Mesodermal cell (in vitro differentiated cells): ENCODE results near the gene IFITM10.

Source experiments
- H3K27ac ChIP-seq: 2 replicates; pipeline ENCODE4 v1.7.0; 2013; ENCODE audit warnings: mild to moderate bottlenecking, low read depth, low read length, moderate library complexity; ENCODE audit not compliant: severe bottlenecking
- H3K36me3 ChIP-seq: 2 replicates; pipeline ENCODE4 v1.7.1; 2013; ENCODE audit warnings: mild to moderate bottlenecking, low read length, moderate library complexity; ENCODE audit not compliant: control insufficient read depth, insufficient read depth
- H3K4me1 ChIP-seq: one replicate; pipeline ENCODE4 v1.7.1; 2013; ENCODE audit warnings: mild to moderate bottlenecking, low read length; ENCODE audit not compliant: insufficient read depth, control insufficient read depth, poor library complexity, severe bottlenecking
- H3K4me3 ChIP-seq: 2 replicates; pipeline ENCODE4 v1.7.0; 2013; ENCODE audit warnings: low read length, control low read depth, mild to moderate bottlenecking; ENCODE audit not compliant: insufficient read depth, poor library complexity, severe bottlenecking; ENCODE audit errors: extremely low read depth
- H3K9me3 ChIP-seq: 2 replicates; pipeline ENCODE4 v1.7.1; 2013; ENCODE audit warnings: mild to moderate bottlenecking, low read length, moderate library complexity; ENCODE audit not compliant: control insufficient read depth
- WGBS, 2 experiments: methylation state at CpG; one replicate each; pipeline ENCODE4 v1.1.5; 2013; ENCODE audit warnings: missing lambda C conversion rate in 2 of 2; ENCODE audit not compliant: insufficient coverage in 2 of 2; 5-methylcytosine and 5-hydroxymethylcytosine counted together

The IFITM10 gene

DNA sequence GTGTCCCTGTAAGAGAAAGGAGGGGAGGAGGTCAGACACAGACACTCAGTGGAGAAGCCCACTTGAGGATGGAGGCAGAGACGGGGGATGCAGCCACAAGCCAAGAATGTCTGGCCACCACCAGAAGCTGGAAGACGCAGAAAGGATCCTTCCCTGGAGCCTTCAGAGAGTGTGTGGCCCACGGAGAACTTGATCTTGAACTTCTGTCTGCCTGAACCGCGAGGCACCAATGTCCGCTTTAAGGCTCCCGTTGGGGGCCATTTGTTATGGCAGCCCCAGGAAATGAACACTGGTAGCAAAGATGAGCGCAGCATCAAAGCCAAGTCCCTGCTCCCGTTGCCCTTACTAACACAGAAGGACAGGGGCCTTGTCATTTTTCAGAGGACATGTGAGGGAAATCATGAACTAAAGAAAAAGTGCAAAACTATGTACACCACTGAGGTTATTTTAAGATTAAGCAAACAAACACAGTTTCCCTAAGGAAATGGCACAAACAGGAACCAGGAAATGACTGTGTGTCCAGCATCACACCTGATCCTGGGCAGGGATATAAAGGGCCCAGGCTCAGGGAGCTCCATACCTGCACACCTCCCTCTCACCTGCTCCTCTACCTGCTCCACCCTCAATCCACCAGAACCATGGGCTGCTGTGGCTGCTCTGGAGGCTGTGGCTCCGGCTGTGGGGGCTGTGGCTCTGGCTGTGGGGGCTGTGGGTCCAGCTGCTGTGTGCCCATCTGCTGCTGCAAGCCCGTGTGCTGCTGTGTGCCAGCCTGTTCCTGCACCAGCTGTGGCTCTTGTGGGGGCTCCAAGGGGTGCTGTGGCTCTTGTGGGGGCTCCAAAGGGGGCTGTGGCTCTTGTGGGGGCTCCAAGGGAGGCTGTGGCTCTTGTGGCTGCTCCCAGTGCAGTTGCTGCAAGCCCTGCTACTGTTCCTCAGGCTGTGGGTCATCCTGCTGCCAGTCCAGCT lies 53.5 kb downstream of the IFITM10 start, which contains the start of gene KRTAP5-6:
TSS of gene KRTAP5-6 (plus strand) at position 588 of the 963 bp plus-strand sequence. CDS start at position 639, 51 bp downstream.
- 87 to 89% methylated on average over 9 of the region's 11 CpGs for WGBS, 2 experiments
- Histone ChIP-seq H3K27ac (no peak within 1 kb of the TSS), H3K4me1 (peaks cover 15% of the 10 kb centered on the region), H3K4me3 (no peak within 1 kb of the TSS), H3K36me3 (no peaks in the 10 kb centered on the region), H3K9me3 (no peaks in the 10 kb centered on the region)

DNA sequence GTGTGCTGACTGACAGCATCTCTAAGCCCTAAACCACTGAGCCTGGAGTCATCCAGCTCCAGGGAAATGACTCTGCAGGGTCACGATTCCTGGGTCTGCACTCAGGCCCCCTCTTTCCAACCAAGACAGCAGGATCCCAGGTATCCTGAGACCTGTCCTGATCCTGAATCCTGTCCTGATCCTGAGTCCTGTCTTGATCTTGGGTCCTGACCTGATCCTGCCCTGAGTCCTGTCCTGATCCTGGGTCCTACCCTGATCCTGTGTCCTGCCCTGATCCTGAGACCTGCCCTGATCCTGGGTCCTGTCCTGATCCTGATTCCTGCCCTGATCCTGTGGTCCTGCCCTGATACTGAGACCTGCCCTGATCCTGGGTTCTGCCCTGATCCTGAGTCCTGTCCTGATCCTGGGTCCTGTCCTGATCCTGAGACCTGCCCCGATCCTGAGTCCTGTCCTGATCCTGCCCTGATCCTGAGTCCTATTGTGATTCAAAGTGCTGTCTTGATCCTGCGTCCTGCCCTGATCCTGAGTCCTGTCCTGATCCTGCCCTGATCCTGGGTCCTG lies 54.8 kb downstream of the IFITM10 start:
- Histone ChIP-seq H3K36me3 (no peaks in the 10 kb centered on the region), H3K4me3 (no peak overlapping the region), H3K4me1 (peaks cover 25% of the 10 kb centered on the region), H3K9me3 (no peaks in the 10 kb centered on the region), H3K27ac (no peak overlapping the region)
- 91 to 92% methylated on average over 3 of the region's 3 CpGs for WGBS, 2 experiments

DNA sequence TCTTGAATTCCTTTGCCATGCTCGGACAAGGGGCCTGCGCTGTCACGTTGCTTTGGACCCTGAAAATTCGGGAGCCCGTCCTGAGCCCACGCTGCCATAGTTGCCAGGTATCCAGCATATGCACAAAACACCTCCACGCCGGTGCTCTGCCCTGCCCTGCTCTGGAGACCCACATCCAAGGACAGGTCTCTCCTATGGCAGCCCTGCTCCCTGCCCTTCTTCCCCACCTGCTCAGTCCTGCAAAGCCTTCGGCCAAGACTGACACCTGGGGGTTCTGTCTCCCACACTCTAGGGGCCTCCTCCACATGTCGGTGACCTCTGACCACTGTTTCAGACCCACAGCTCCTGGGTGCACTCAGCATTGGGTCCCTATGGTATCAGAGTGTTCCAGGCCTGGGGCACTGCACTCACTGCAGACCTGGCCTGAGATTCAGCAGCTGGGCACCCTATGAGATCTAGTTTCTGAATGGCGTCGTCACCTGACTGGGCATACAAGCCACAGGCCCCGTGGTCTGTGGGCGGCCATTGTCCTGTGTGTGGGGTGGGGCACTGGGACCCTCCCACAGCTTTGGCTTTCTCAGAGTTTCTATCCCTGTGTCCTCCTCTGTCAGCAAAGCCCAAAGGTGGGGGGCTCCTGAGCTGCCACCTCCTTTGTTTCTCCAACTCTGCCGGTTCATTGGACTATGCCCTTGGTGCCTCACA lies 55.4 kb downstream of the IFITM10 start:
- H3K4me1 ChIP-seq, result peaks cover 26% of the 10 kb centered on the region
- WGBS, 2 experiments, result 91 to 96% methylated on average over 13 to 15 of the region's 15 CpGs
- no peaks in the 10 kb centered on the region for H3K36me3 ChIP-seq
- H3K27ac ChIP-seq, result no peak overlapping the region
- H3K4me3 ChIP-seq, result no peak overlapping the region
- no peaks in the 10 kb centered on the region for H3K9me3 ChIP-seq

DNA sequence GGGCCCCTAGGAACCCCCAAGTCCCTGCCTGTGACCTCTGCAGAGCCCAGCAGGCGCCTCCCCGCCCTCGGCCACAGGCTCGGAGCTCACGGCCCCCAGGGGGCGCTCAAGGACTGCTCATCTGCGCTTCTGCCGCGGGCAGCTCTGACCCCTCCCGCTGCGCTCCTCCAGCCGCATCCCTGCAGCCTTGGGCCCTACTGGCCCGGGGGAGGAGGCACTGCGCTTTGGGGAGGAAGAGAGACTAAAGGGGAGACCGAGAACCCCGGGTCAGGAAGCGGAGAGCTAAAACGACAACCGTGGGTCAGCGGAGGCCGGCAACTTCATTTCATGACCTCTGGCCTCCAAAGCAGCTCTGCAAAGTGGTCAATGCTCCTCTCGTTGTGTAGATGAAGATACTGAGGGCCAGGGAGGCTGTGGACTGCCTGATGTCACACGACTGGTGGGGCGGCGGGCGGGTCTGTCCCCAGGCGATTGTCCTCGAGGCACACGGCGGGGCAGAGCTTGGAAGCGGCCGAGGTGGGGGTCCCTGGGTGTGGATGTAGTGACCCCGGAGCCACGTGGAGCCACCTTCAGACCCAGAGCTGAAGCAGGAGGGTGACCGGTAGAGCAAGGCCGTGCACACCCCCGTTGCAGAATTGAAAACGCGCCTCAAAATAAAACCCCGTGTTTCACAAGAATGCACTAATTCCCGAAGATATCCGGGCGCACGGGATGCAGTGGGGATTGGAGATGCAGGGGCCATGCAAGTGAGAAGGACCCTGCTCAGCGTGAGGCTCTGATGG lies 56.1 kb downstream of the IFITM10 start:
- no peaks in the 10 kb centered on the region for H3K36me3 ChIP-seq
- WGBS, 2 experiments, result 50 to 60% methylated on average over 37 to 42 of the region's 45 CpGs
- peak overlapping the region; percentile 64 for H3K27ac ChIP-seq
- no peaks in the 10 kb centered on the region for H3K9me3 ChIP-seq
- H3K4me1 ChIP-seq, result peaks cover 26% of the 10 kb centered on the region
- H3K4me3 ChIP-seq, result peak overlapping the region; percentile 27

DNA sequence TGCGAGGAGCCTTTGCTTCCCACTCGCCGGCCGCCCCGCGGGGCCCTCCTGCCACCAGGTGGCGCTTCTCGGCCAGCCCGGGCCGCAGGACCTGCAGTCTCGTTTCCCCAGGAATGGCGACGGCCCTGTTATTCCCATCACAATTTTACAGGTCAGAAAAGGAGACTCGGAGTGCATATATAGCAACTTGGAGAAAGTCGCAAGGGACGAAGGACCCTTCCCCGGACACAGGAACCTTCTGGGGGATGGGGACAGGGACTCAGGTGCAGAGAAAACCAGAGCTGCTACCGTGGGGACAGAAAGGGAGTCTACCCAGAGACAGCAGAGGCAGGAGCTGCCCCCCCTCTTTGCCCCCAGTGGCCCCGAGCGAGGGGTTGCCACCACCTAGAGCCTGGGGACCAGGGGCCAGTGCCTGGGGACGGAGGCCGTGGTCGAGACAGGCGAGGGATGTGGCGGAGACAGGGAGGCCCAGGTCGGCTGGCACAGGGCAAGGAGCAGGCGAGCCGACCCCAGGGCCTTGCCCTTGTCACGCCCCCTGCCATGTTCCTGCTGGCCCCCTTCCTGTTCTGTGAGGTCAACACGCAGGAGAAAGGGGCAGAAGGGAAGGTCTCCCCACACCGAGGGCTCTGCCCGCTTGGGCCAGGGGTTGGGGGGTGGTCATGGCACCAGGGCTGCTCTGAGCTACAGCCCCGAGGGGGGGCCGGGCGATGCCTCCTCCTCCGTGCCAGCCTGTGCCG lies 56.9 kb downstream of the IFITM10 start:
- peak overlapping the region; percentile 64 for H3K27ac ChIP-seq
- peak overlapping the region; percentile 27 for H3K4me3 ChIP-seq
- peaks cover 26% of the 10 kb centered on the region for H3K4me1 ChIP-seq
- H3K9me3 ChIP-seq, result no peaks in the 10 kb centered on the region
- 16 to 25% methylated on average over 25 to 30 of the region's 37 CpGs for WGBS, 2 experiments
- H3K36me3 ChIP-seq, result no peaks in the 10 kb centered on the region

DNA sequence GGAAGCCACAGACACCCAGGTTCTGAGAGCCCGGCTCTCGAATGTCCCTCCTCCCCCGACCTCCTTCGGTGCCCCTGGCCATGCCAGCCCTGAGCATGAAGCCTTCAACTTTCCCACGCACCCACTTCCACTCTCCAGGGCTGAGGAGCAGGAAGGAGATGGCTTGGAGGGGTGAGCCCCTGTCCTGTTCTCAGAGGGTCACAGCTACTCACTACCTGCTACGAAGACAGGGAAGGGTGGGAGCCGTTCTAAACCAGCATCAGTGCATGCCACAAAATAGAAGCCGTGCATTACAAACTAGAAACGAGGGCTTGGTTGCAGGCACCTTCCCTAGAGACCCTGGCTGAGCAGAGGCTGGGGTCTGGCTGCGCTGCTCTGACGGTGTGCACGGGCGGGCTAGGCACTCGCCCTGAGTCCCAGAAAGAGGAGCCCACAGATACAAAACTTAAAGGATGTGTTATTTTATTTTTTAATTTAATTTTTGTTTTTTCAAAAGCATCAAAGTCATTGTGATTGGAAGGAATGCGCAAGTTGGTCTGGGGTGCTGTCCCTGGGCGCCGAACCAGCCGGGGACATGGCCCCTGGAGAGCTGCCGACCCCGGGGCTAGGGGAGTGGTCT lies 57.6 kb downstream of the IFITM10 start:
- Histone ChIP-seq H3K27ac (no peak overlapping the region), H3K4me1 (peaks cover 26% of the 10 kb centered on the region), H3K4me3 (no peak overlapping the region), H3K36me3 (no peaks in the 10 kb centered on the region), H3K9me3 (no peaks in the 10 kb centered on the region)
- 60 to 62% methylated on average over 14 to 16 of the region's 20 CpGs for WGBS, 2 experiments

DNA sequence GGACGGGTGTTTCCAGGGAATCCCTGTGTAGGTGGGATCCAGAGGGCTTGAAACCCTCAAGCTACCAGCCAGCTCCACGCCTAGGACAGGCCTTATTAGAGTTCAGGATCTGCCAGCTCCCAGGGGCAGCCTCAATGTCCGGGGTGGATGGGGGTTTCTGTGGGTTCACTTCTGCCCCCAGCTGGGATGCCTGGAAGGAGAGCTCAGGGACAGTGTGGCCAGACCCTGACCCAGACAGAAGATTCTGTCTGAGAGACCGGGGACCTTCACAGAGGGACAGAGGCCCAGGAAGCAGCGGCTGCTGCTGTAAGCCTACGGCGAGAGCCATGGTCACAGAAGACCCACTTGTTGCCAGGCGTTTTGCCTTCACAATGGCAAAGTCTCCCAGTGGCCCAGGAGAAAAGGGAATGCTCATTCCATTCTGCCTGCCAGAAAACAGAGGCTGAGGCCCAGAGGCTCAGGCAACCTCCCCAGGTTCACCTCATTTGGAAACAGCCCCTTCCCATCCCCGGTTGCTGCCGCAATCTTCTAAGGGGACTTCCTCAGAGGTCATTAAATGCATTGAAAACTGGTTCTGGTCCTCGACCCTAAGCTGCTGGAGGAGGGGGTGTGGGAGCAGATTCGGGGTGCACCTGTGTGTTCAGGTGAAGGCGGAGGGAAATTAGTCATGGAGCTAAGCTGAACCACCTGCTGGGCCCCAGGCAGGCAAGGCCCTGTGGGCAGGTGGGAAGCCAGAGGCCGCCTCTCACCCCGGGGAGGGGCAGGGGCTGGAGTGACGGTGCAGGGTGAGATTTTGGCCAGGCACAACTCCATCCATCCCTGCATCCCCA lies 58.3 kb downstream of the IFITM10 start:
- Histone ChIP-seq H3K4me3 (no peak overlapping the region), H3K27ac (peak overlapping the region; percentile 55), H3K9me3 (no peaks in the 10 kb centered on the region), H3K36me3 (no peaks in the 10 kb centered on the region), H3K4me1 (peaks cover 26% of the 10 kb centered on the region)
- WGBS, 2 experiments, result 90 to 91% methylated on average over 14 to 15 of the region's 16 CpGs

DNA sequence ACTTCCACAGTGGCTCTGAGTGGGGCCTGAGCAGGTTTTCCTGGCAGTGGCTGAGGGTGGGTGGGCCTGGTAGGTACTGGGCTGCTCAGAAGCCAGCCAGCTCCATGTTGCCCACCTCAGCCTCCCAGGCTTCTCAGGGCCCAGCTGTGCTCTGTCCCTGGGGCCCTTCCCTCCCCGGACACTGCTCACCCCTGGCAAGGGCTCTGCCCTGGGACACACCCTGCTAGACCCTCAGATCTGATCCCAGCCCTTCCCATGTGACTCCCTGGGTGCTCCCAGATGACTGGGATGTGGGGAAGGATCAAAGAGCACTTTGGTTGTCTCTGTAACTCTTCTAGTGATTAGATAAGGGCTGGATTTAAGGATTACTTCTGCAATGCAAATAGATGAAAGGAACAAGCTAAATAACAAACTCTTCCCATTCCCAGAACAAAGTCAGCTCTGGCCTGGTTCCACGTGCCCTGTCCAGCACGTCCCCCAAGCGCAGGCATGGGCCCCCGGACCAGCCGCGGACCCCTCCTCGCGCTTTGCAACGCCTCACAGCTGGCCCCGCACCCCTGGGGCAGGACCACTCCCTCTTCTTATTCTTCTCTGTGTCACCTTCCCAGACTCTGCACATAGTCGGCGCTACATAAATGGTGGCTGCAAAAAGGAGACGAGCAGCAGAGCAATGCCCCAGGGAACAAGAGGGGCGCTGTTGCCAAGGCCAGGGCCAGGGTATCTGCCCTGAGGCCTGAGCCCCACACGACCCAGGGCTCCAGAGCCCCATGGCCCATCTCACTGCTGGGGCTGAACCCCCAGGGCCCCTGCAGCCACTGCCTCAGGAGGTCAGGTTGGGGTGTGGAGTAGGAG lies 59.1 kb downstream of the IFITM10 start:
- peaks cover 26% of the 10 kb centered on the region for H3K4me1 ChIP-seq
- no peaks in the 10 kb centered on the region for H3K9me3 ChIP-seq
- H3K4me3 ChIP-seq, result no peak overlapping the region
- H3K27ac ChIP-seq, result peak overlapping the region; percentile 55
- no peaks in the 10 kb centered on the region for H3K36me3 ChIP-seq
- WGBS, 2 experiments, result 87 to 89% methylated on average over 13 to 16 of the region's 16 CpGs
